B cell (primary cell): ENCODE results near the gene CHCHD6.

Experiments used
- EZH2 ChIP-seq: IDR thresholded peaks from 2 replicates; pipeline ENCODE4 v1.6.1; 2012; ENCODE audit warnings: borderline replicate concordance, low read depth, mild to moderate bottlenecking, moderate library complexity, low read length; ENCODE audit not compliant: insufficient read depth, poor library complexity, severe bottlenecking
- TF ChIP-seq, protein P1 (sequence below): fragments of 200-600 bp; IDR thresholded peaks from one replicate; pipeline ENCODE4 v1.8.0; 2022; ENCODE audit warnings: antibody characterized with exemption, mild to moderate bottlenecking

DNA sequence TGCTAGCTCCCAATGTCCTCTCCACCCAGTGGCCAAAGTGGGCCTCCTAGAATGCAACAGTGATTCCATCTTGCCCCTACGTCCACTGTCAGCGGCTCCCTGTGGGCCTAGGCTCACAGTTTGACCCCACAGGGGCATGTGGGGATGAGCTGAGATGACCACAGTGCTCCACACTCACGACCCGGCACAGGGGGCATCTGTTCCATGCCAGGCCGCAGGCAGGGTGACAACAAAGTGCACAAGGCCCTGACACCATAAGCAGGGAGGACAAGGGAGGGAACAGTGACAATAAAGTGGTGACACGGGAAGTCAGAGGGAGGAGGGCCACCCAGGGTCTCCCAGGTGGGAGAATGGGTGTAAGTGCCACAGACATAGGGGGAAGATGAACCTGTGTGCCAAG lies 273.8 kb downstream of the CHCHD6 start:
- TF ChIP-seq, protein P1, sequence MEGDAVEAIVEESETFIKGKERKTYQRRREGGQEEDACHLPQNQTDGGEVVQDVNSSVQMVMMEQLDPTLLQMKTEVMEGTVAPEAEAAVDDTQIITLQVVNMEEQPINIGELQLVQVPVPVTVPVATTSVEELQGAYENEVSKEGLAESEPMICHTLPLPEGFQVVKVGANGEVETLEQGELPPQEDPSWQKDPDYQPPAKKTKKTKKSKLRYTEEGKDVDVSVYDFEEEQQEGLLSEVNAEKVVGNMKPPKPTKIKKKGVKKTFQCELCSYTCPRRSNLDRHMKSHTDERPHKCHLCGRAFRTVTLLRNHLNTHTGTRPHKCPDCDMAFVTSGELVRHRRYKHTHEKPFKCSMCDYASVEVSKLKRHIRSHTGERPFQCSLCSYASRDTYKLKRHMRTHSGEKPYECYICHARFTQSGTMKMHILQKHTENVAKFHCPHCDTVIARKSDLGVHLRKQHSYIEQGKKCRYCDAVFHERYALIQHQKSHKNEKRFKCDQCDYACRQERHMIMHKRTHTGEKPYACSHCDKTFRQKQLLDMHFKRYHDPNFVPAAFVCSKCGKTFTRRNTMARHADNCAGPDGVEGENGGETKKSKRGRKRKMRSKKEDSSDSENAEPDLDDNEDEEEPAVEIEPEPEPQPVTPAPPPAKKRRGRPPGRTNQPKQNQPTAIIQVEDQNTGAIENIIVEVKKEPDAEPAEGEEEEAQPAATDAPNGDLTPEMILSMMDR = no peak
- no peak for TF ChIP-seq EZH2
